HFFc6 (cell line): ENCODE measurements around the gene POLA1. TPM values are rescaled to one million over a fixed set of nuclear protein-coding genes. Genes with fewer than 3 reads are reported as not detected.

Experiments used
- DNase-seq: peaks from one replicate; pipeline ENCODE4 v3.0.0-alpha.2; 2018
- H3K27ac Mint-ChIP-seq: 2 replicates; pipeline ENCODE4 v1.8.0; 2020; ENCODE audit warnings: mild to moderate bottlenecking, mixed read lengths
- H3K27me3 Mint-ChIP-seq: 2 replicates; pipeline ENCODE4 v1.8.0; 2021; ENCODE audit warnings: mild to moderate bottlenecking, moderate library complexity, mixed read lengths; ENCODE audit not compliant: insufficient read depth
- H3K36me3 Mint-ChIP-seq: 2 replicates; pipeline ENCODE4 v1.8.0; 2021; ENCODE audit warnings: low read depth, mixed read lengths
- H3K4me1 Mint-ChIP-seq: 2 replicates; pipeline ENCODE4 v1.8.0; 2020; ENCODE audit warnings: low read depth, mixed read lengths
- H3K4me3 Mint-ChIP-seq: 2 replicates; pipeline ENCODE4 v1.8.0; 2020; ENCODE audit warnings: mild to moderate bottlenecking, moderate library complexity, mixed read lengths
- H3K9me3 Mint-ChIP-seq: 2 replicates; pipeline ENCODE4 v1.8.0; 2020; ENCODE audit warnings: mild to moderate bottlenecking, mixed read lengths
- total RNA-seq, 6 experiments: library from RNA; stranded (reverse); fragmentation: NEBNext Ultra II Directional; extraction: Animal tissue kit (Norgen Biotek cat#: 25700); gene quantifications; 2 replicates in 1 of 6; 3 replicates in 5 of 6; pipeline ENCODE4 v1.2.3, GENCODE V29; 2021
- TF ChIP-seq, protein P1 (sequence below): fragments of 200-600 bp; sonication (generic); IDR thresholded peaks from 2 replicates; pipeline ENCODE4 v1.5.0; 2021; ENCODE audit warnings: antibody characterized with exemption, mild to moderate bottlenecking

The POLA1 gene
- total RNA-seq, 6 experiments from 2014 or later = 6.5 to 12.5 (median 11.0) TPM

- Mint-ChIP-seq H3K9me3 (no peaks in the 10 kb centered on the region), H3K27ac (no peak overlapping the region), H3K4me3 (no peak overlapping the region), H3K27me3 (no peaks in the 10 kb centered on the region; the same call in 1 of the 2 replicates), H3K36me3 (no peaks in the 10 kb centered on the region), H3K4me1 (peaks cover 8% of the 10 kb centered on the region; the same call in 1 of the 2 replicates)
- no peak for DNase-seq
- TF ChIP-seq, protein P1, sequence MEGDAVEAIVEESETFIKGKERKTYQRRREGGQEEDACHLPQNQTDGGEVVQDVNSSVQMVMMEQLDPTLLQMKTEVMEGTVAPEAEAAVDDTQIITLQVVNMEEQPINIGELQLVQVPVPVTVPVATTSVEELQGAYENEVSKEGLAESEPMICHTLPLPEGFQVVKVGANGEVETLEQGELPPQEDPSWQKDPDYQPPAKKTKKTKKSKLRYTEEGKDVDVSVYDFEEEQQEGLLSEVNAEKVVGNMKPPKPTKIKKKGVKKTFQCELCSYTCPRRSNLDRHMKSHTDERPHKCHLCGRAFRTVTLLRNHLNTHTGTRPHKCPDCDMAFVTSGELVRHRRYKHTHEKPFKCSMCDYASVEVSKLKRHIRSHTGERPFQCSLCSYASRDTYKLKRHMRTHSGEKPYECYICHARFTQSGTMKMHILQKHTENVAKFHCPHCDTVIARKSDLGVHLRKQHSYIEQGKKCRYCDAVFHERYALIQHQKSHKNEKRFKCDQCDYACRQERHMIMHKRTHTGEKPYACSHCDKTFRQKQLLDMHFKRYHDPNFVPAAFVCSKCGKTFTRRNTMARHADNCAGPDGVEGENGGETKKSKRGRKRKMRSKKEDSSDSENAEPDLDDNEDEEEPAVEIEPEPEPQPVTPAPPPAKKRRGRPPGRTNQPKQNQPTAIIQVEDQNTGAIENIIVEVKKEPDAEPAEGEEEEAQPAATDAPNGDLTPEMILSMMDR = no peak
Observed at GRCh38 chrX:24983931-24984330, 290.2 kb downstream of the POLA1 start.

GRCh38 chrX:24985120-24985519, 291.4 kb downstream of the POLA1 start:
- no peak for DNase-seq
- H3K36me3 Mint-ChIP-seq = no peaks in the 10 kb centered on the region
- TF ChIP-seq, protein P1 = no peak
- no peaks in the 10 kb centered on the region; the same call in 1 of the 2 replicates for H3K27me3 Mint-ChIP-seq
- H3K27ac Mint-ChIP-seq = no peak overlapping the region
- no peak overlapping the region for H3K4me3 Mint-ChIP-seq
- H3K9me3 Mint-ChIP-seq = no peaks in the 10 kb centered on the region
- H3K4me1 Mint-ChIP-seq = peaks cover 8% of the 10 kb centered on the region; the same call in 1 of the 2 replicates

DNA sequence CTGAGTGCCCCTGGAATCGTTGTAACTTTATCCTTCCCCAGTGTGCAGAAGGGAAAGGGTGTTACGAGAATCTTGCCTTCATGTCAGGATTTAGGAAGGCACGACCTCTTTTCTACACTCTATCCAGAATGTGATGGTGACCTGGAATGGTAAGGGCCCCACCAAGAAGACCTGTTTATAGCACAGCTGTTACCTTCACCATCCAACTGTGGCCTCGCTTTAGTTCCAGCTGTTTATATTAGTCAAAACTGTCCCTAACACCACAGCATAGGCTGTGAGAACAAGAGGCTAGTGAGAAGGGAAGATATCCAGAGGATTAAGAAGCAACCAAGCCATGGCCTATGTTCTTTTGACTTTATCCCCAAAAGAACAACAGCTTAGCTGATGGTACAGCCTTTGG, 294.0 kb downstream of the POLA1 start:
- TF ChIP-seq, protein P1 = no peak
- no peak overlapping the region for H3K27ac Mint-ChIP-seq
- no peaks in the 10 kb centered on the region for H3K4me1 Mint-ChIP-seq
- peaks cover 2% of the 10 kb centered on the region; the same call in 1 of the 2 replicates for H3K27me3 Mint-ChIP-seq
- no peak overlapping the region for H3K4me3 Mint-ChIP-seq
- DNase-seq = no peak
- H3K9me3 Mint-ChIP-seq = no peaks in the 10 kb centered on the region
- H3K36me3 Mint-ChIP-seq = no peaks in the 10 kb centered on the region

GRCh38 chrX:24988314-24988713, 294.6 kb downstream of the POLA1 start:
- Mint-ChIP-seq H3K36me3 (no peaks in the 10 kb centered on the region), H3K4me1 (no peaks in the 10 kb centered on the region), H3K27ac (no peak overlapping the region), H3K4me3 (no peak overlapping the region), H3K9me3 (no peaks in the 10 kb centered on the region), H3K27me3 (peaks cover 2% of the 10 kb centered on the region; the same call in 1 of the 2 replicates)
- TF ChIP-seq, protein P1 = no peak
- DNase-seq = no peak

- Mint-ChIP-seq H3K4me1 (no peaks in the 10 kb centered on the region), H3K4me3 (no peak overlapping the region), H3K27me3 (peaks cover 2% of the 10 kb centered on the region; the same call in 1 of the 2 replicates), H3K27ac (no peak overlapping the region), H3K9me3 (no peaks in the 10 kb centered on the region), H3K36me3 (no peaks in the 10 kb centered on the region)
- TF ChIP-seq, protein P1 = no peak
- no peak for DNase-seq
Observed at GRCh38 chrX:24990535-24990934, 296.8 kb downstream of the POLA1 start.

GRCh38 chrX:24993879-24994278, 300.2 kb downstream of the POLA1 start:
- no peaks in the 10 kb centered on the region for H3K36me3 Mint-ChIP-seq
- H3K9me3 Mint-ChIP-seq = no peaks in the 10 kb centered on the region
- DNase-seq = no peak
- H3K4me3 Mint-ChIP-seq = no peak overlapping the region
- no peak overlapping the region for H3K27ac Mint-ChIP-seq
- H3K27me3 Mint-ChIP-seq = peaks cover 2% of the 10 kb centered on the region; the same call in 1 of the 2 replicates
- H3K4me1 Mint-ChIP-seq = no peaks in the 10 kb centered on the region
- TF ChIP-seq, protein P1 = no peak
